OCI-LY1 (cell line): ENCODE results near the gene ARHGEF4.

ENCODE experiments used
- EZH2 ChIP-seq: fragments of 200-600 bp; sonication (generic), shearing (Covaris generic); IDR thresholded peaks from 2 replicates; pipeline ENCODE4 v1.8.0; 2017; ENCODE audit warnings: borderline replicate concordance, mixed run types, mild to moderate bottlenecking, antibody characterized with exemption, low read length, moderate library complexity, mixed read lengths
- TF ChIP-seq, protein P1 (sequence below): fragments of 200-600 bp; sonication (generic), shearing (Covaris generic); IDR thresholded peaks from 2 replicates; pipeline ENCODE4 v1.5.1; 2017; ENCODE audit warnings: mild to moderate bottlenecking, antibody characterized with exemption, low read length, moderate library complexity, mixed read lengths

GRCh38 chr2:131093696-131094462 lies 257.2 kb downstream of the ARHGEF4 start:
- TF ChIP-seq EZH2, result no peak
- TF ChIP-seq, protein P1, sequence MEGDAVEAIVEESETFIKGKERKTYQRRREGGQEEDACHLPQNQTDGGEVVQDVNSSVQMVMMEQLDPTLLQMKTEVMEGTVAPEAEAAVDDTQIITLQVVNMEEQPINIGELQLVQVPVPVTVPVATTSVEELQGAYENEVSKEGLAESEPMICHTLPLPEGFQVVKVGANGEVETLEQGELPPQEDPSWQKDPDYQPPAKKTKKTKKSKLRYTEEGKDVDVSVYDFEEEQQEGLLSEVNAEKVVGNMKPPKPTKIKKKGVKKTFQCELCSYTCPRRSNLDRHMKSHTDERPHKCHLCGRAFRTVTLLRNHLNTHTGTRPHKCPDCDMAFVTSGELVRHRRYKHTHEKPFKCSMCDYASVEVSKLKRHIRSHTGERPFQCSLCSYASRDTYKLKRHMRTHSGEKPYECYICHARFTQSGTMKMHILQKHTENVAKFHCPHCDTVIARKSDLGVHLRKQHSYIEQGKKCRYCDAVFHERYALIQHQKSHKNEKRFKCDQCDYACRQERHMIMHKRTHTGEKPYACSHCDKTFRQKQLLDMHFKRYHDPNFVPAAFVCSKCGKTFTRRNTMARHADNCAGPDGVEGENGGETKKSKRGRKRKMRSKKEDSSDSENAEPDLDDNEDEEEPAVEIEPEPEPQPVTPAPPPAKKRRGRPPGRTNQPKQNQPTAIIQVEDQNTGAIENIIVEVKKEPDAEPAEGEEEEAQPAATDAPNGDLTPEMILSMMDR, result no peak
